T follicular helper cell (primary cell): ENCODE data around the gene ATP6V1G2.
A peak's percentile ranks its signal among the peaks of the same experiment; 100 is the strongest.

Source experiments
- DNase-seq: peaks from one replicate; pipeline ENCODE4 v3.0.0-alpha.2; 2020; ENCODE audit warnings: low read depth

ATP6V1G2 gene

DNA sequence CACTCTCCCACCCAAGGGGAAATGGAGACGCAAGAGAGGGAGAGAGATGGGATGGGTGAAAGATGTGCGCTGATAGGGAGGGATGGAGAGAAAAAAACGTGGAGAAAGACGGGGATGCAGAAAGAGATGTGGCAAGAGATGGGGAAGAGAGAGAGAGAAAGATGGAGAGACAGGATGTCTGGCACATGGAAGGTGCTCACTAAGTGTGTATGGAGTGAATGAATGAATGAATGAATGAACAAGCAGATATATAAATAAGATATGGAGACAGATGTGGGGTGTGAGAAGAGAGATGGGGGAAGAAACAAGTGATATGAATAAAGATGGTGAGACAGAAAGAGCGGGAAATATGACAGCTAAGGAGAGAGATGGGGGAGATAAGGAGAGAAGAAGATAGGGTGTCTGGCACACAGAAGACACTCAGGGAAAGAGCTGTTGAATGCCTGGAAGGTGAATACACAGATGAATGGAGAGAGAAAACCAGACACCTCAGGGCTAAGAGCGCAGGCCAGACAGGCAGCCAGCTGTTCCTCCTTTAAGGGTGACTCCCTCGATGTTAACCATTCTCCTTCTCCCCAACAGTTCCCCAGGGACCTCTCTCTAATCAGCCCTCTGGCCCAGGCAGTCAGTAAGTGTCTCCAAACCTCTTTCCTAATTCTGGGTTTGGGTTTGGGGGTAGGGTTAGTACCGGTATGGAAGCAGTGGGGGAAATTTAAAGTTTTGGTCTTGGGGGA is 29.7 kb upstream of the ATP6V1G2 start:
- no peak for DNase-seq

DNA sequence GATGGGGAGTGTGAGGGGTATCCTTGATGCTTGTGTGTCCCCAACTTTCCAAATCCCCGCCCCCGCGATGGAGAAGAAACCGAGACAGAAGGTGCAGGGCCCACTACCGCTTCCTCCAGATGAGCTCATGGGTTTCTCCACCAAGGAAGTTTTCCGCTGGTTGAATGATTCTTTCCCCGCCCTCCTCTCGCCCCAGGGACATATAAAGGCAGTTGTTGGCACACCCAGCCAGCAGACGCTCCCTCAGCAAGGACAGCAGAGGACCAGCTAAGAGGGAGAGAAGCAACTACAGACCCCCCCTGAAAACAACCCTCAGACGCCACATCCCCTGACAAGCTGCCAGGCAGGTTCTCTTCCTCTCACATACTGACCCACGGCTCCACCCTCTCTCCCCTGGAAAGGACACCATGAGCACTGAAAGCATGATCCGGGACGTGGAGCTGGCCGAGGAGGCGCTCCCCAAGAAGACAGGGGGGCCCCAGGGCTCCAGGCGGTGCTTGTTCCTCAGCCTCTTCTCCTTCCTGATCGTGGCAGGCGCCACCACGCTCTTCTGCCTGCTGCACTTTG is 29.0 kb upstream of the ATP6V1G2 start, which contains the start of gene TNF:
TSS of gene TNF (plus strand) at position 231 of the 567 bp plus-strand sequence. CDS start at position 408, 177 bp downstream.
- peak; percentile 71 for DNase-seq

DNA sequence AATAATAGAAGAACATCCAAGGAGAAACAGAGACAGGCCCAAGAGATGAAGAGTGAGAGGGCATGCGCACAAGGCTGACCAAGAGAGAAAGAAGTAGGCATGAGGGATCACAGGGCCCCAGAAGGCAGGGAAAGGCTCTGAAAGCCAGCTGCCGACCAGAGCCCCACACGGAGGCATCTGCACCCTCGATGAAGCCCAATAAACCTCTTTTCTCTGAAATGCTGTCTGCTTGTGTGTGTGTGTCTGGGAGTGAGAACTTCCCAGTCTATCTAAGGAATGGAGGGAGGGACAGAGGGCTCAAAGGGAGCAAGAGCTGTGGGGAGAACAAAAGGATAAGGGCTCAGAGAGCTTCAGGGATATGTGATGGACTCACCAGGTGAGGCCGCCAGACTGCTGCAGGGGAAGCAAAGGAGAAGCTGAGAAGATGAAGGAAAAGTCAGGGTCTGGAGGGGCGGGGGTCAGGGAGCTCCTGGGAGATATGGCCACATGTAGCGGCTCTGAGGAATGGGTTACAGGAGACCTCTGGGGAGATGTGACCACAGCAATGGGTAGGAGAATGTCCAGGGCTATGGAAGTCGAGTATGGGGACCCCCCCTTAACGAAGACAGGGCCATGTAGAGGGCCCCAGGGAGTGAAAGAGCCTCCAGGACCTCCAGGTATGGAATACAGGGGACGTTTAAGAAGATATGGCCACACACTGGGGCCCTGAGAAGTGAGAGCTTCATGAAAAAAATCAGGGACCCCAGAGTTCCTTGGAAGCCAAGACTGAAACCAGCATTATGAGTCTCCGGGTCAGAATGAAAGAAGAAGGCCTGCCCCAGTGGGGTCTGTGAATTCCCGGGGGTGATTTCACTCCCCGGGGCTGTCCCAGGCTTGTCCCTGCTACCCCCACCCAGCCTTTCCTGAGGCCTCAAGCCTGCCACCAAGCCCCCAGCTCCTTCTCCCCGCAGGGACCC is 28.0 kb upstream of the ATP6V1G2 start:
- no peak for DNase-seq

DNA sequence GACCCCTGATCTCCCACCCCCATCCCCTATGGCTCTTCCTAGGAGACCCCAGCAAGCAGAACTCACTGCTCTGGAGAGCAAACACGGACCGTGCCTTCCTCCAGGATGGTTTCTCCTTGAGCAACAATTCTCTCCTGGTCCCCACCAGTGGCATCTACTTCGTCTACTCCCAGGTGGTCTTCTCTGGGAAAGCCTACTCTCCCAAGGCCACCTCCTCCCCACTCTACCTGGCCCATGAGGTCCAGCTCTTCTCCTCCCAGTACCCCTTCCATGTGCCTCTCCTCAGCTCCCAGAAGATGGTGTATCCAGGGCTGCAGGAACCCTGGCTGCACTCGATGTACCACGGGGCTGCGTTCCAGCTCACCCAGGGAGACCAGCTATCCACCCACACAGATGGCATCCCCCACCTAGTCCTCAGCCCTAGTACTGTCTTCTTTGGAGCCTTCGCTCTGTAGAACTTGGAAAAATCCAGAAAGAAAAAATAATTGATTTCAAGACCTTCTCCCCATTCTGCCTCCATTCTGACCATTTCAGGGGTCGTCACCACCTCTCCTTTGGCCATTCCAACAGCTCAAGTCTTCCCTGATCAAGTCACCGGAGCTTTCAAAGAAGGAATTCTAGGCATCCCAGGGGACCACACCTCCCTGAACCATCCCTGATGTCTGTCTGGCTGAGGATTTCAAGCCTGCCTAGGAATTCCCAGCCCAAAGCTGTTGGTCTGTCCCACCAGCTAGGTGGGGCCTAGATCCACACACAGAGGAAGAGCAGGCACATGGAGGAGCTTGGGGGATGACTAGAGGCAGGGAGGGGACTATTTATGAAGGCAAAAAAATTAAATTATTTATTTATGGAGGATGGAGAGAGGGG is 27.1 kb upstream of the ATP6V1G2 start:
- DNase-seq: no peak

DNA sequence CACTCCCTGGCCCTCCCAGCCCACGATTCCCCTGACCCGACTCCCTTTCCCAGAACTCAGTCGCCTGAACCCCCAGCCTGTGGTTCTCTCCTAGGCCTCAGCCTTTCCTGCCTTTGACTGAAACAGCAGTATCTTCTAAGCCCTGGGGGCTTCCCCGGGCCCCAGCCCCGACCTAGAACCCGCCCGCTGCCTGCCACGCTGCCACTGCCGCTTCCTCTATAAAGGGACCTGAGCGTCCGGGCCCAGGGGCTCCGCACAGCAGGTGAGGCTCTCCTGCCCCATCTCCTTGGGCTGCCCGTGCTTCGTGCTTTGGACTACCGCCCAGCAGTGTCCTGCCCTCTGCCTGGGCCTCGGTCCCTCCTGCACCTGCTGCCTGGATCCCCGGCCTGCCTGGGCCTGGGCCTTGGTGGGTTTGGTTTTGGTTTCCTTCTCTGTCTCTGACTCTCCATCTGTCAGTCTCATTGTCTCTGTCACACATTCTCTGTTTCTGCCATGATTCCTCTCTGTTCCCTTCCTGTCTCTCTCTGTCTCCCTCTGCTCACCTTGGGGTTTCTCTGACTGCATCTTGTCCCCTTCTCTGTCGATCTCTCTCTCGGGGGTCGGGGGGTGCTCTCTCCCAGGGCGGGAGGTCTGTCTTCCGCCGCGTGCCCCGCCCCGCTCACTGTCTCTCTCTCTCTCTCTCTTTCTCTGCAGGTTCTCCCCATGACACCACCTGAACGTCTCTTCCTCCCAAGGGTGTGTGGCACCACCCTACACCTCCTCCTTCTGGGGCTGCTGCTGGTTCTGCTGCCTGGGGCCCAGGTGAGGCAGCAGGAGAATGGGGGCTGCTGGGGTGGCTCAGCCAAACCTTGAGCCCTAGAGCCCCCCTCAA is 25.9 kb upstream of the ATP6V1G2 start, which contains the start of gene LTA:
TSS of gene LTA (plus strand) at position 249 of the 871 bp plus-strand sequence. CDS start at position 703, 454 bp downstream.
- peak; percentile 64 for DNase-seq

DNA sequence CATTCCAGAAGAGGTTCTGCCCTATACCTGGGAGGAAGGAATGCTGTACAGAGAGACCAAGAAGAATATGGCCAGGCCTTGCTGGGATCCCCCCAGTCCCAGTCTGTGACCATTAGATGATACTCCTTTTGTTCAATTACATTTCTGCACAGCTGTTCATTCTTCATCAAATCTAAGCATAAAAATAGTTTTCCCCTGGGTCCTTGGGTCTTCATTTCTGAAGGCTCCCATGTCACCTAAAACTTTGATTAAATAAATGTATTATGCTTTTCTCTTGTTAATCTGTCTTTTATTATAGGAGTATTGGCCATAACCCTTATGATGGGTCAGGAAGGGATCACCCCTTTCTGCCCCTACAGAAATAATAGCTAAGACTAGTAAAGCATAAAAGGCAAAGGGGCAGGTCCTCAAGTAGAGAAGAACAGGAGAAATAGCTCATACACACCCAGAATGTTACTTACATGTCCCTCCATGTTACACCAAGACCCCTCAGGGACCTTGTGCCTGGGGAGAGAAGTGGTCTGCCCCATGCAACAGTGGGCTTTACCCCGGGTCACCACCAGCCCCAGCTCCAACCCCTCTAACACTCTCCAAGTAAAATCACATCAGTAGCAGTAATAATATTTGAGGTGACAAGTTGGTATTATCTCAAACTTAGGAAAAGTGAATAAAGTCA is 23.6 kb upstream of the ATP6V1G2 start:
- no peak for DNase-seq

DNA sequence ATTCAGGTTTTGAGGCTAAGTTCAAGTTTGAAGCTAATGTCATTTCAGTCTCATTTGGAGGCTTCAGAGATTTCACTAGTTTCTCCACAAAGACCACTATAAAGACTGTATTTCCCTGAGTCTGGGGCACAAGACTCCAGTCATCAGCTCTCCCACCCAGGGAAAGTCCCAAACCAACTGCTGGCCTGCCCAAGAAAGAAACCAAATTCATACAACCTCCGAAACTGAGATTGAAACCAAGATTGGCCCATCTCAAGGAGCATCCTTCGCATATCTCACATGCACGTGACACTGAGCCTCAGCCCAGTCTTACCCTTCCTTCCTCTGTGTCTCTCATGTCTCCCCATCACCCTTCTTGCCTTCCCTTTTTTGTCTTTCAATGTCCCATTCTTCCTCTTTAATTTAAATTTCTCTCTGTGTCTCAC is 22.1 kb upstream of the ATP6V1G2 start:
- DNase-seq: peak; percentile 59

DNA sequence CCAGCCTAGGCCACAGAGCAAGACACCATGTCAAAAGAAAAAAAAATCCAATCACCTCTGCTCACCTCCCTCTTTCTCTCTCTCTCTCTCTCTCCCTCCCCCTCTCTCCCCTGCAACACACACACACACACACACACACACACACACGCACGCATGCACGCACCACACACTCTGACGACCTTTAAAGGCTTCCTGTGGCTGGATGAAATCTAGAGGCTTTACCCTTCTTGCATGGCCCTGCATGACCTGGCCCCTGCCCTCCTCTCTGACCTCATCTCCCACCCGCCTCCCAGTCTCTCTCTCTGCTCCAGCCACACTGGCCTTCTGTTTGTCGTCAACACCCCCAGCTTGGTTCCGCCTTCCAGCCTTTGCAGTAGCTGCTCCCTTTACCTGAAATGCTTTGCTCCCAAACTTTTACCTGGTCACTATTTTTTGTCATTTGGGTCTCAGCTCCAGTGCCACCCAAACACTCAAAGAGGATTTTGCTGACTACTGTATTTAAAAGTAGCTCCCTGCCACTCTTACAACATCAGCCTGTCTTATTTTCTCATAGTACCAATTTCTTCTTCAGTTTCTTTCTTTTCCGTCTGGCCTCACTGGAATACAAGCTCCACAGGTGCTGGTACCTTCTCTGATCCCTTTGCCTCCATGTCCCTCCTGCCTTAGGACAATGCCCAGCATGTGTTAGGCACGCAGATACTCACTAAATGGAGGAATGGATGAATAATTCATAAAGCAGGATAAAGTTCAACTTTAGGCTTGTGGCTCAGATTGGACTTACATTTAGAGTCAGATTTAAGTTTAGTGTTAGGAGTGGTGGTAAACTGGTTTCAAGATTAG is 21.3 kb upstream of the ATP6V1G2 start:
- no peak for DNase-seq

DNA sequence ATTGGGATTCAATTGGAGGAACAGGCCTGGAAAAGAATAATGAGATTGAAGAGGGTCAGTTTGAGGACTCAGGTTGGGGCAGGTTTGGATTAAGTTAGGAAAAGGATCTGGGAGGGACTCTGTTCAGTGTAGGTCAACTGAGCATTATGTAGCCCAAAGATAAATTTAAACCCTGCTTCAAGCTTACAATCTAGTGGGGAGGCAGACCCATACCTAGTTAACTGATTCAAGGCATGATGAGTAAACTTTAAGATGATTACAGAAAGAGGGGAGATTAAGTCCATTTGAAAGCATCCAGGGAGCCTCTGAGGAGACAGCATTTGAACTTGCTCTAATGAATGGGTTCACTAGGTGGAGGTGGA is 14.3 kb upstream of the ATP6V1G2 start:
- no peak for DNase-seq

DNA sequence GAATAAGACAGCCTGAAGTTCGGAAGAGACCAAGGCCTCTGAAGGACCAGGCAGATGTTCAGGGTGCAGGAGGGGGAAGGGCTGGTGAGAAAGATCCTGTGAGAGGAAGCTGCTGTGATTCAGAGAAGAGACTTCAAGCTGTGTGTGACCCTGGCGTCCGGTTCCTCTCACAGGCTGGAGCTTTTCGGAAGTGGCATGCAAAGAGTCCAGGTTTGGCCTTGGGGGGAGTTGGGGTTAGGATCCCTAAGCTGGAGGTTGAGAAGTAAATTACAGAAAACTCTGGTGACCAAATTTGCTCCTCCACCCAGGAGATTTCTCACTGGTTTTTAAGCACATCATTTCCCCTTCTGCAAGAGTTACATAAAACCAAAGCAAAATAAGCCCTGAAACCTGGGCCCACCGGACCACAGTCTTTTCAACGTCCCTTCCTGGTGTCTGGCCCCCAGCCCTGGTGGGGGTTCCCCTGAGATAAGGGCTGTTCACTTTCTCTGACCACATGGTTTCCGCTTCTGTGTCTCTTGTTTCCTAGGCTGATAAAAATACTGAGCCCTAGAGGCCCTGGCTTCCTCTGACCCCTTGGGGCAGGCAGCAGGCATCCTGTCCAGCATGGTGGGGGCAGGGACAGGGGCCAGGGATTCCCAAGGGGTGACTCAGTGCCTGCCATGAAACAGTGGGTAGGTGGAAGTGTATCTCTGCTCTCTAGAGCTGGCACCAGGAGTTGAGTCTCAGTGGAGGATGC is 13.7 kb upstream of the ATP6V1G2 start:
- DNase-seq: no peak

DNA sequence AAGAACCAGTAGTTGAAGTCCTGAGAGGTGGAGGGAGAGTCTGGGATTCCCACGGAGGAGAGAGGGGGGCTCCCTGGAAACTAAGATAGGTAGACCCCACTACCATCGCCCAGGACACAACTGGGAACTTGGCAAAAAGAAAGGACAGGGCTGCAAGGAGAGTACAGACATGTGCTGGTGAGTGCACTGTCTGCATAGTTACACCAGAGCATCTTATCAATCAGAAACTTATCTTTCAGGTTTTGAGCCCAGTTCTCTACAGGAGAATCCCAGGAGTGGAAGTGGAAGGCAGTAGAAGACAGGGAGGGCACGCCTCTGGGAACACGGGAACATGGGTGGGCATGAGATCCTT is 13.2 kb upstream of the ATP6V1G2 start:
- no peak for DNase-seq

DNA sequence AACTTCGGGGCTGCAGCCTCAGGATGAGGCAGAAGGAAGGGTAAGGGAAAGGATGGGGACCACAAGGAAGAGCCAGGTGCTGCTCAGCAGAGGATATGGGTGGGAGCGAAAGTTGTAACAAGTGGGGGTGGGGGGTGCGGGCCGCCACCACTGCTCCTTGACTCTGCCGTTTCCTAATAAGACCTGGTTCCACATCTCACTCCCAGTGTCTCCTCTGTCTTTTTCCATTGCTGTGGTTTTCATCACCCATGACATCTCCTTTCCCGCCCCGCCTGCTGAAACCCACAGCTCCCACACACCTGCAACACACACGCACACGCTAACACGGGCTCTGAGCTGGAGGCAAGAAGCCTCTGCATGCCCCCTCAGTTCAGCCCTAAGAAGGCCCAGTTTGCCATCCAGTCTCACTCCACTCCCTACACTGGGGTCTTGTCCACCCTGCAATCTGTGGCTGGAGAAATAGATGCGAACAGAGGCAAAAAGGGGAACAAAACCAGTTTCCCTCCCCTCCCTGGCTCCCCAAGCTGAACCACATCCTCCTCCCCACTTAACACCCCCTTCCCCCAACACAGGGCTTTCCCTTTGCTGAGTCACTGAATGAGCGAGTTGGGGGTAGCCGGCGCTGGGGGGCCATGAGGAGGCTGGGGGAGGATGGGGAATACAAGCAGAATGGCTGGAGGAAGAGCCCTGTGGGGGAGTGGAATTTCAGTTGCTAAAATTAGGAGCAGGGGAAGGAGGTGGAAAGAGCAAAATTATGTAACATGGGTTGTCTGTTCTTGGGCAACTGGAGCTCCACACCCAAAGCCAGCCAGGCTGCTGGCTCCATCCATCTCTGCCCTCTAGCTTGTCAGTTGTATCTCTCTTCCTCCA is 12.5 kb upstream of the ATP6V1G2 start:
- peak; percentile 57 for DNase-seq

DNA sequence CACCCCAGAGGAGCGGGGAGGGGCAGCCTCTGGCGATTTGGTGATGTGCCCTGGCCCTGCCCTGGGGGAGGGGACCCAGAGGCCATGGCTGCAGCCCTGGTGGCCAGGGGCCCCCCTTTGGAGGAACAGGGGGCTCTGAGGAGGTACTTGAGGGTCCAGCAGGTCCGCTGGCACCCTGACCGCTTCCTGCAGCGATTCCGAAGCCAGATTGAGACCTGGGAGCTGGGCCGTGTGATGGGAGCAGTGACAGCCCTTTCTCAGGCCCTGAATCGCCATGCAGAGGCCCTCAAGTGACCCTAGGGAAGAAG is 11.9 kb upstream of the ATP6V1G2 start:
- DNase-seq: no peak

DNA sequence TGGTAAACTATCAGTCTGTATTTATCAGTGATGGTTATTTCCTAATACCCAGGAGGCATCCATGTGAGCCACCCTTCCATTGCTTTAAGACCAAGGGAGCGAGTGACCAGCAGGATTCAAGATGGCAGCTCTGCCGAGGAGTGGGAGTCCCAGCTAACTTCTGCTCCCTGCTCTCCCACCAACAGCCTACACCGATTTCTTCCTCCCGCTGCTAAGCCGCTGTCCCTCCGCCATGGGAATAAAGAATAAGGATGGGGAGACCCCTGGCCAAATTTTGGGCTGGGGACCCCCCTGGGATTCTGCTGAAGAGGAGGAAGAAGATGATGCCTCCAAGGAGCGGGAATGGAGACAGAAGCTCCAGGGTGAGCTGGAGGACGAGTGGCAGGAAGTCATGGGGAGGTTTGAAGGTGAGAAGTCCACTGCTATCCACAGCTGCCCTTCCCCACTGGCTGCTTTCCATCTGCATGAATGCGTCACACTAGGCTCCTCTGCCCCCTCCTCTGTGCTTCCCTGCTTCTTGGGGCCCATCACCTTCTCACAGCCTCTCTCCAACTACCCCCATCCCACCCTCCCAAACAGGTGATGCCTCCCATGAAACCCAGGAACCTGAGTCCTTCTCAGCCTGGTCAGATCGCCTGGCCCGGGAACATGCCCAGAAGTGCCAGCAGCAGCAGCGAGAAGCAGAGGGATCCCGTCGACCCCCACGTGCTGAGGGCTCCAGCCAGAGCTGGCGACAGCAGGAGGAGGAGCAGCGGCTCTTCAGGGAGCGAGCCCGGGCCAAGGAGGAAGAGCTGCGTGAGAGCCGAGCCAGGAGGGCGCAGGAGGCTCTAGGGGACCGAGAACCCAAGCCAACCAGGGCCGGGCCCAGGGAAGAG is 11.3 kb upstream of the ATP6V1G2 start:
- no peak for DNase-seq

DNA sequence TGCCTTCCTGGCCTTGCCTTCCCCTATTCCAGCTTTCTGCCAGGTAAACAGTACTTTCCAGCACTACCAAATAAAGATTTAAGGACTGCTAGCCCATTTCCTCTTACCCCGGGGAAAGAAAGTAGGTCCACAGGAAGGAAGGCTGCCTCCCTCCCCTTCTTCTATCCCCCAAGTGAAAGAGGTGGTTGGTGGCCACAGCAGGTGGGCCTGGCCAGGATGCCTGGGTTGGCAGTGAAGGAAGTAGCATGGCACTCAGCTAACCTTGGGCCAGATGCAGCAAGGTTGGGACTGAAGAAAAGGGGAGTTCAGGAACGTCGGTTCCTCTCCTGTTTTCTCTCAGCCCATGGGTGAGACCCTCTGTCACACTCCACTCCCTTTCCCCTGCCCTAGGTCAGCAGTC is 9.9 kb upstream of the ATP6V1G2 start:
- DNase-seq: no peak

DNA sequence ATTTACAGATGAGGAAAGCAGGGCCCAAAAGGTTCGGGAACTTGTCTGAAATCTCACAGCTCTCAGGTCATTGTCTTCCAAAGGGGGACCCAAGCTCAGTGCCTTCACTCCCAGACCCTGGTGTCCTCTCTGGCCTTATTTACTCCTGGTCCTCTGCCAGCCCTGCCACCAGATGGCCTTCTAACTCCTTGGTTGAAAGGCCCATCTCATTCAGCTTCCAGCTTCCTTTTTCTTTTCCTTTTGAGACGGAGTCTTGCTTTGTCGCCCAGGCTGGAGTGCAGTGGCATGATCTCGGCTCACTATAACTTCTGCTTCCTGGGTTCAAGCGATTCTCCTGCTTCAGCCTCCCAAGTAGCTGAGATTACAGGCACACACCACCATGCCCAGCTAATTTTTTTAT is 5.0 kb upstream of the ATP6V1G2 start:
- DNase-seq: peak; percentile 60

DNA sequence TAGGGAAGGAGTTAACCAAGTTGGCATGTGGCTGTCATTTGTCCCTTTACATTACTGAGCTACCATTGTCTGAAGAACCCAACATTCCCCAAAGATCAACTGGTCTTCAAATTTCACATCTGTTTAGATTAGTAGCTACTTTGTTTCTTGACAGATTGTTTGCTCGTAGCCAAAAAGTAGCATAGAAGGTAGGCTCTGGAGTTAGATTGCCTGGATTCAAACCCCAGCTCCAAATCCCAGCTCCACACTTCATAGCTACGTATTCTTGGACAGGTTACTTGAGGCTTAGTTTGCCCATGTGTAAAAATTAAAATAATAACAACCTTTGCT is 2.1 kb upstream of the ATP6V1G2 start:
- DNase-seq: no peak
